RWPE2 (cell line): ENCODE results near the gene CASP8.

ENCODE experiments used
- ATAC-seq: fragments of 200-7000 bp; cut with Tn5 transposase; 3 replicates; pipeline ENCODE4 v1.9.1; 2021; ENCODE audit warnings: low read depth
- DNase-seq: peaks from one replicate; pipeline ENCODE4 v3.0.0-alpha.2; 2020; ENCODE audit warnings: low spot score
- H3K27ac ChIP-seq: fragments of 450-650 bp; 2 replicates; pipeline ENCODE4 v1.5.1; 2017; ENCODE audit warnings: mild to moderate bottlenecking; ENCODE audit not compliant: poor library complexity, severe bottlenecking
- H3K27me3 ChIP-seq: fragments of 250-450 bp; sonication (Bioruptor Pico); 2 replicates; pipeline ENCODE4 v1.5.1; 2021; ENCODE audit warnings: mild to moderate bottlenecking, moderate library complexity; ENCODE audit not compliant: insufficient read depth, poor library complexity, severe bottlenecking
- H3K36me3 ChIP-seq: fragments of 250-450 bp; sonication (Bioruptor Pico); 2 replicates; pipeline ENCODE4 v1.5.1; 2020; ENCODE audit warnings: low read depth, mild to moderate bottlenecking, moderate library complexity
- H3K4me1 ChIP-seq: fragments of 250-450 bp; sonication (Bioruptor Pico); 2 replicates; pipeline ENCODE4 v1.5.1; 2021; ENCODE audit warnings: mild to moderate bottlenecking, moderate library complexity; ENCODE audit not compliant: insufficient read depth, poor library complexity, severe bottlenecking
- H3K4me3 ChIP-seq: fragments of 250-450 bp; sonication (Bioruptor Pico); 2 replicates; pipeline ENCODE4 v1.5.1; 2021; ENCODE audit warnings: mild to moderate bottlenecking, moderate library complexity; ENCODE audit not compliant: severe bottlenecking
- H3K9me3 ChIP-seq: fragments of 250-450 bp; sonication (Bioruptor Pico); 2 replicates; pipeline ENCODE4 v1.5.1; 2021; ENCODE audit warnings: mild to moderate bottlenecking, moderate library complexity; ENCODE audit not compliant: severe bottlenecking
- TF ChIP-seq, protein P1 (sequence below): fragments of 450-650 bp; IDR thresholded peaks from one replicate; pipeline ENCODE4 v1.5.1; 2017; ENCODE audit warnings: mild to moderate bottlenecking, moderate library complexity; ENCODE audit not compliant: poor library complexity, severe bottlenecking

The CASP8 gene

DNA sequence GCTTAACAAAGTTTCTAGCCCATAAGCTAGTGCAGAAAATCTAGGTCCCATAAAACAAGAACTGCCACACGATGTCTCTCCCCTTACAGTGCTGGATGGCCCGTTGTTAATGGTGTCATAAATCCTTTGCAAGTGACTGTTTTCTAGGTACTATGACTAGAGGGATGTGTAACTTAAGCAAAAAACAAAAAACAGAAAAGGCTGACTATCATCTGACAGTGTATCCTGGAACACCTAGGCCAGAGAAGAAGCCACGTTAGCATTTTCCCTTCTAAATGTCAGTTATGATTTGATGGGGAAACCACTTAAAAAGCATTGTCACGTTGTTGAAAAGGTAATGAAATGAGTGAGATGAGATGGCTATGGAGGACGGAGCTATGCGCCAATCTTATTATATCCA lies 2.4 kb downstream of the CASP8 start:
- Histone ChIP-seq H3K27me3 (no peaks in the 10 kb centered on the region), H3K4me3 (no peak overlapping the region), H3K36me3 (no peaks in the 10 kb centered on the region; the same call in 1 of the 2 replicates), H3K4me1 (peaks cover 31% of the 10 kb centered on the region), H3K9me3 (no peaks in the 10 kb centered on the region), H3K27ac (no peak overlapping the region)
- ATAC-seq (no peak), DNase-seq (no peak)
- TF ChIP-seq, protein P1, sequence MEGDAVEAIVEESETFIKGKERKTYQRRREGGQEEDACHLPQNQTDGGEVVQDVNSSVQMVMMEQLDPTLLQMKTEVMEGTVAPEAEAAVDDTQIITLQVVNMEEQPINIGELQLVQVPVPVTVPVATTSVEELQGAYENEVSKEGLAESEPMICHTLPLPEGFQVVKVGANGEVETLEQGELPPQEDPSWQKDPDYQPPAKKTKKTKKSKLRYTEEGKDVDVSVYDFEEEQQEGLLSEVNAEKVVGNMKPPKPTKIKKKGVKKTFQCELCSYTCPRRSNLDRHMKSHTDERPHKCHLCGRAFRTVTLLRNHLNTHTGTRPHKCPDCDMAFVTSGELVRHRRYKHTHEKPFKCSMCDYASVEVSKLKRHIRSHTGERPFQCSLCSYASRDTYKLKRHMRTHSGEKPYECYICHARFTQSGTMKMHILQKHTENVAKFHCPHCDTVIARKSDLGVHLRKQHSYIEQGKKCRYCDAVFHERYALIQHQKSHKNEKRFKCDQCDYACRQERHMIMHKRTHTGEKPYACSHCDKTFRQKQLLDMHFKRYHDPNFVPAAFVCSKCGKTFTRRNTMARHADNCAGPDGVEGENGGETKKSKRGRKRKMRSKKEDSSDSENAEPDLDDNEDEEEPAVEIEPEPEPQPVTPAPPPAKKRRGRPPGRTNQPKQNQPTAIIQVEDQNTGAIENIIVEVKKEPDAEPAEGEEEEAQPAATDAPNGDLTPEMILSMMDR, result no peak

DNA sequence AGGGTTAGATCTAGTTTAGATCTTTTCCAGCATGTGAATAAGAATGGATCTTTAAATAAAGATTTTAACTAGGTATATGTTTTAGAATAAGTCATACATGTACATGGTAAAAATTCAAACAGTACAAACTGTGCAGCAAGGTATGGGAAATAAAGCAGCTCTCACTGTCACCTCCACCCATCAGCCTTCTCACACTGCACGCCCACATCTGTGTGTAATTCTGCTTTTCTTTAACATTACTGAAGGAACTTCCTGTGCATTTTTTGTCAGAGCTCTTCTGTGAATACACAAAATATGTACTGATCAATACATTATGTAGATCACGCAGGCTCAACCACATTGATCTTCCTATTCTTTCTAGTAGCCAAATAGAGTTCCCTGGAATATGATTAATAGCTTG lies 3.4 kb downstream of the CASP8 start:
- peaks cover 29% of the 10 kb centered on the region for H3K4me1 ChIP-seq
- H3K9me3 ChIP-seq, result no peaks in the 10 kb centered on the region
- DNase-seq (no peak), ATAC-seq (no peak)
- H3K4me3 ChIP-seq, result no peak overlapping the region
- H3K27ac ChIP-seq, result no peak overlapping the region
- no peaks in the 10 kb centered on the region; the same call in 1 of the 2 replicates for H3K36me3 ChIP-seq
- TF ChIP-seq, protein P1, result no peak
- no peaks in the 10 kb centered on the region for H3K27me3 ChIP-seq

DNA sequence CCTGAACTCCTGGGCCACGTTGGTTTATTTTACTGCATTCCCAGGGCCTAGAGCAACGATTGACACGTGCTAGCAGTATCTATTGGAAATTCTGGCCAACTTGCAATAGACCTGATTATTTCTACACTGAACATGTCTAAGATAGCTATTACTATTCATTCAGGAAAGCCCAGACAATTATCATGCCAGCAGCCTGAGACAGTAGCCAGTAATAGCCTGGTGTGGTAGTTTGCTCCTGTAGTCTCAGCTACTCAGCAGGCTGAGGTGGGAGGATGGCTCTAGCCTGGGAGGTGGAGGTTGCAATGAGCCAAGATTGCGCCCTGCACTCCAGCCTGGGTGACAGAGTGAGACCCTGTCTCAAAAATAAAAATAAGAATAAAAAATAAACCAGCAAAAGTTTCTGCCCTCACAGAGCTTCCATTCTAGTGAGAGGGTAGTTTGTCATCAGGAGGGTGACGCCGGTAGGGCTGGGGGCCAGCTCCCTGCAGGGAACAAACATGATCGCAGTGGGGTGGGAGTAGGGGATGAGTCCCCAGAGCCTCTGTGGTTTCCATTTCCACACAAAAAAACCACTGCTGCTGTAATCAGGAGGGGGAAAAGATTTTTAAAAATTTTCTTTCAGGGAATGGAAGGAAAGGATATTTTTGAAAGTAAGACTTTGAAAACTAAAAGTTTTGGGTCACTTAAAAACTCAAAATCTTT lies 4.3 kb downstream of the CASP8 start:
- Histone ChIP-seq H3K36me3 (peaks cover 6% of the 10 kb centered on the region), H3K27ac (no peak overlapping the region), H3K9me3 (no peaks in the 10 kb centered on the region), H3K27me3 (no peaks in the 10 kb centered on the region), H3K4me1 (peaks cover 21% of the 10 kb centered on the region), H3K4me3 (no peak overlapping the region)
- TF ChIP-seq, protein P1, result no peak
- ATAC-seq (no peak), DNase-seq (no peak)

DNA sequence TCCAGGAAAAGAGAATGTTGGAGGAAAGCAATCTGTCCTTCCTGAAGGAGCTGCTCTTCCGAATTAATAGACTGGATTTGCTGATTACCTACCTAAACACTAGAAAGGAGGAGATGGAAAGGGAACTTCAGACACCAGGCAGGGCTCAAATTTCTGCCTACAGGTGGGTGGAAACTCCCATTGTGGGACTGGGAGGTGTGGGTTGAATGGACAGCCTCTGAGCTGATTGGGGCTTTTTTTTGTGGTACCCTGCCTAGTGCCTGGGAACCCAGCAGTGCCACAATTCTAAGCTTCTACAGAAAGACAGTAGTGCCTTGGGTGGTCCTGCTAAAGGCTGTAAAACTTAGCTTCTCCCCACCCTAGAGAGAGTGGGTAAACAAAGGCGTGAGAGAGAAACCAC lies 6.3 kb downstream of the CASP8 start:
- Histone ChIP-seq H3K4me1 (peaks cover 4% of the 10 kb centered on the region), H3K4me3 (no peak overlapping the region), H3K27ac (no peak overlapping the region), H3K27me3 (no peaks in the 10 kb centered on the region), H3K36me3 (peaks cover 11% of the 10 kb centered on the region), H3K9me3 (no peaks in the 10 kb centered on the region)
- ATAC-seq, result no peak
- no peak for DNase-seq
- TF ChIP-seq, protein P1, result no peak

DNA sequence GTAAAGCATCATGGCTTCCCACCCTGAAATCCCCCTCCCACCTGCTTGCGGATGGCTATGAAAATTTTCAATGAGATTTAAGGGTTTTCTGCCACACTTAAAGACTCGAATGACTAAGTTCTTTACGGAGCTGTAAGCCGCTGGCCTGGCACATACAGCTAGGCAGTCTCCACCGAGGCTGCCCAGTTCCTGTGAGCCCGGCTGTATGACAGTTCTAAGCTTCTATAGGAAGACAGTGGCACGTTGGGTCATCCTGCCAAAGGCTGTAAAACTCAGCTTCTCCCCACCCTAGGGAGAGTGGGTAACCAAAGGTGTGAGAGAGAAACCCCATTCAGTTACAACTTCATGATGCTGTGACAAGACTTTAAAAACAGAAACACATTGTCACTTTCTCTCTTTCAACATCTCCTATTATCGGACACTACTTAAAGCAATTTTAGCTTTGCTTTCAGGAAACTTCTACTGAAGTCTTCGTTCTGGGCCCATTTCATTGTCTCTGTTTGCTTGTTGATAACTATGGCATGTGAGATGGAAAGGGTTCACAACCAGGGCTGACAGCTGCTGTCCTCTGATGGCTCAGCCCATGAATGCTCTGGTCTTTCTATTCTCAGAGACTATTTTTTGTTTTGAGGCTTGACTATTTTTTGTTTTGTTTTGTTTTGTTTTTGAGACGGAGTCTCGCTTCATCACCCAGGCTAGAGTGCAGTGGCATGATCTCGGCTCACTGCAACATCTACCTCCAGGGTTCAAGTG lies 7.1 kb downstream of the CASP8 start:
- TF ChIP-seq, protein P1, result no peak
- H3K36me3 ChIP-seq, result peaks cover 13% of the 10 kb centered on the region
- no peaks in the 10 kb centered on the region for H3K27me3 ChIP-seq
- H3K4me3 ChIP-seq, result no peak overlapping the region
- H3K4me1 ChIP-seq, result no peaks in the 10 kb centered on the region
- H3K27ac ChIP-seq, result no peak overlapping the region
- DNase-seq (no peak), ATAC-seq (no peak)
- H3K9me3 ChIP-seq, result no peaks in the 10 kb centered on the region
